ENCODE measurements around the gene C12orf42.
"Not testable (repeated sequence)": the region's sequence is repeated elsewhere in the genome, so short reads cannot be mapped to it uniquely, and the experiment has no call there.

The C12orf42 gene

DNA sequence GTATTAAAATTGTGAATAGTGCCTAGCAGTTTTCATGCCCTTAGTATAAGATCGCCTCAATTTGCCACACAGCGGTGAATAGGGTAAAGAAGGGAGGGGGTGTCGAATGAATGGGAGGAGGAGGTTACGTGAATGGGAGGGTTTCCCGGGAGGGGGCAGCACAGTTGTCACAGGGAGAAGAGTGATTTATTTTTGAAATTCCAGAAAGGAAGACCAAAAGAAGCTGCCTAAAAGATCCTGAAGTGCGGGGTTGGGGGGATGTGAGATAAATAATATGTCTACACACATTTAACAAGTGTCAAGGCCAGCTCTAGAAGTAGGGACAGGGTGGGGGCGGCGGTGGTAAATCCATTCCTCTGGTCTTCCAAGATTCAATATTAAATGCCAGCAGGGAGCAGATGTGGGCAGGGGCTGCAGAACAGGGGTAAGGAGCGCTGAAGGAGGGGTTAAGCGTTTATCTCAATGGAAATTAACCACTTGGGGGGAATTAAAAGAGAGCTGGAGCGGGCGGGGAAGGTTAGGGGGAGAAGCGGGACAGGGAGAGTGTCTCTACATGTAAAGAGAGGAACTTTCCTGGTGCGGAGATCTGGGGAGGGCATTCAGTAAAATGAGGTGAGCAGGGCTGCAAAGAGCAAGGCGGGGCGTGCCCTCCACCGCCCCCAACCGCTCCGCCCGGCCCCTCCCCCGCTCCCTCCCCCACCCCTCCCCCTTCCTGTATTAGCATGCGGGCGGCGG is 867 bp downstream of the C12orf42 start:
- no peak for DNase-seq

DNA sequence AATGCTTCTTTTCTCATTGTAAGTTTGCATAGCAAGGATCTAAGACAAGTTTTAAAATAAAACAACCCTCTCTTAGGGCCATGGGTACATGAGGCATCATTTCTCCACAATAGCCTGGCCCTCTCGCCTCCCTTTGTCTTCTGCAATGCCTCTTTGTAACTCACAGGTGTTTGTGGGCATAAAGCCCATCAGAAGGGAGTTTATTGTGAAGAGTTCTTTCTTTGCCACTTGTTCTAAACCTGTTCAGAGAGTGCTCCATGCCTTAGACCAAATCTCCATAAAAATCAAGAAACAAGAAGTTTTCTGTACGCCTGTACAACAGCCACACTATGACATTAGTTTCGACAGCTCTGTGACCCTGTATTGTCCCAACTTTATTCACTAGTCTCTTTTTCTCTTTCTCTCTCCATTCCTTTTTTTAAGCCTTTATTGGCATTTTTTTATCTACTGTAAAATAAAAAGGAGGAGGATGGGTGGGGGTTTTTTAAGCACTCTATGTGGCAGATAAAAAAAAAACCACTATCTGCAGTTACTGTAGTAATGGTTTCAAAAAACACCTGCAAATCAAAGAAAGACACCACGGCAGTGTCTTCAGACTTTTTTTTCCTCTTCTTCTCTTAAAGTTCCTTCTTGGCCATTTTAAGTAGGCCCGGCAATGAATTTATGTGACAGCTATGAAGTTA is 1.6 kb downstream of the C12orf42 start:
- DNase-seq = no peak

DNA sequence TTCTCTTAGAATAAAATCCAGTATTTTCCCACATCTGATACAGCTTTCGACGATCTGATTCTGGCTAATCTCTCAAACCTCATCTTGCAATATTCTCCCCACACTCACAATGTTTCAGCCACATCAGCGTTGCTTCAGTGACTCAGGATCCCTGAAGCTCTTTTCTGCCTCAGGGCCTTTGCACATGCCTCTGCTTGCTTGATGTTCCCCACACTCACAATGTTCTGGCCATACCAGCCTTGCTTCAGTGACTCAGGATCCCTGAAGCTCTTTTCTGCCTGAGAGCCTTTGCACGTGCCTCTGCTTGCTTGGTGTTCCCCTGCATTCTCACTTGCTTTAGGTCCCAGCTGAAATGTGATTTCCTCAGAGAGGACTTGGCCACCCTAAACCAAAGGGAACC is 2.6 kb downstream of the C12orf42 start:
- DNase-seq = no peak

DNA sequence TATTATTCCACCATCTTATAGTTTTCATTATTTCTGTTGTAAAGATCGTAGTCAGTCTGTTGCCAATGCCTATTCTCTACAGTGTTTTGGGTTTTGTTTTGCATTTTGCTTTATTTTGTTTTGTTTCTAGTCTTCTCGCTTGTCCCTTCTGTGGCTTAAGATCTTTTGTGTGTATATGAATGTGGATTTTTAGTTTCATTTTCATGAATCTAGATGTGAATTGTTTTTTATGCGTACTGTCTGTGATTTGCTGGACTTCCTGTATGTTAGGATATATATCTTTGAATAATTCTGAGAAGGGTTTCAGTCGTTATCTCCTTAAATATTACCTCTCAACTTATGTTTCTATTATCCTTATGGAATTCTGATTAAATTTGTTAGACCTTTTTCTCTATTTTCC is 13.4 kb downstream of the C12orf42 start:
- no peak for DNase-seq

DNA sequence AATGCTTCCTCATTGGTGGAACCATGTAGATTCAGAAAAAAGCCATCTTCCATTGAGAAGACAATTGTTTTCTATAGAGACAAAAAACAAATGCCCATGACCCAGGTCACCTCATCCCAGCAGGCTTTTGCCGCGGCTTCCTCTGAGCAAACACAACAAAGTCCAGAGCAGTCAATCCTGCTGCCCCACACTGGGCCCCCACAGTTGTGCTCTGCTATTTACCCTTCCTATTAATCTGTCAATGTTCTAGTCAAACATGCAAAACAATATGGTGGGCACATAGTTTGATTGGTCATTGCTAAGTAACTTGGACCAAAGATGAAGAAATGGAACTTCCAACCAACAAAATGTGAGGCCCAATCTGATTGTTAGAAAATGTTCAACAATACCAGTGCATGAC is 20.7 kb downstream of the C12orf42 start:
- DNase-seq = no peak

DNA sequence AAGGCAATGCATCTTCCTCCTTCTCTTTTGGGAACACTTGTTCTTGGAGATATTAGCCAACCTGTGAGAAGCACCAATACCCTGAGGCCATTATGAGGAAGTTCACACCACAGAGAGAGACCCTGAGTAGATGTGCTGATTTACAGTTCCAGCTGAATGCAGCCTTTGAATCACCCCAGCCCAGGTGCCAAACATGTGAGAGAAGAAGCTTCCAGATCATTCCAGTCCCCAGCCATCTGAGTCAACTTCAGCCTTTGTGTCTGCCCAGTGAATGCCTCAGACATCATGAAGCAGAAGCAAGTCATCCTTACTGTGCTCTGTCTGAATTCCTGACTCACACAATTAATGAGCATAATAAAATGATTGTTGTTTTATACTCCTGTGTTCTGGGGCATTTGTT is 25.1 kb downstream of the C12orf42 start:
- no peak for DNase-seq

DNA sequence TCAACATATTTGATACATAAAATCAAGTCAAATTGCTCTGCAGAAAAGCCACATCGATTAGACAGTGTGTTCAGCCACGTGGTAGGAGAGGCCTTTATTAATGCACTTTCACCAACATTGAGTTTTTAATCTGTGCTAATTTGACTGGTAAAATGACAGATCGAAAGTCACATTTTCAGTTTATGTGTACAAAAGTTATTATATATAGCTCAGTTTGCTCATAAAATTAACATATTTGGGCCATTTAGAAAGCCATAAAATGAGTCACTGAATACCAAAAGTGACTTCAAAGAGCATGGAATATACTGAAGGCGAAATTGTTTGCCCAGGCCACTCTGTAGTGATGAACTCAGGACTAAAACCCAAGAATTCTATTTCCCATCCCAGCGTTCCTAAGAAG is 26.0 kb downstream of the C12orf42 start:
- DNase-seq = no peak

DNA sequence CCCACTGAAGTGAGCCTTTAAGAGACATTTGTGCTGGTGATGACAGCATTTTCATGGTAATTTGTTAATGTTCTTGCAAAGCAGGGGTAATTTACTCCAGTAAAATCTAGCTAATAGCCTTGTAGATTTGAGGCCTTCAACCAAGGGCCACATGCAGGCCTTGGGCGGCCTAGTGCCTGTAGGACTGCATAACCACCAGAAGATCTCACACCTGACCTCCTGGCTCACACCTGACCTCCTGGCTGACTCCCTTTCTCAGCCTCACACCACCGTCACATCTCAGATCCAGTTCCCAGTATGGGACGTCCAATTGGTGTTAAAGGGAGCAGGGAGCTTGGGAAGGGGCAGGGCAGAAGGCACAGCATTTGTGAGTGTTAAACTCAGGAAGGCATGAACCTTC is 26.9 kb downstream of the C12orf42 start:
- DNase-seq = no peak

DNA sequence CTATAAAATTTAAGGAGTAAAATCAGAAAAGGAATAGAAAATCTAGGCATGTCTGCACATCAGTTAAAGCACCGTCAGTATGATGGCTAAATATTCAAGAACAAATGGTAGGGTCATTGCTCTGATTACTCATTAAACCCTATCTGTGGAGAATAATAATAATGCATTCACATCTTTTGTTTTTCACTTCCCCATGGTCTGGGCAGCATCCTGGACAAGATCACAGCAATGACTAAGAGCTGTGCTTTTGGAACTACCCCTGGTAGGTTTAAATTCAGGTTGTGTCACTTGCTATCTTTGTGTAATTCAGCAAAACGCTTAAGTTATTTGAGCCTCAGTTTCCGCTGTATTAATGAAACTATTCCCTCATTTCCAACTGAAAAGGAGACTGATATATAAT is 33.1 kb downstream of the C12orf42 start:
- DNase-seq = no peak

DNA sequence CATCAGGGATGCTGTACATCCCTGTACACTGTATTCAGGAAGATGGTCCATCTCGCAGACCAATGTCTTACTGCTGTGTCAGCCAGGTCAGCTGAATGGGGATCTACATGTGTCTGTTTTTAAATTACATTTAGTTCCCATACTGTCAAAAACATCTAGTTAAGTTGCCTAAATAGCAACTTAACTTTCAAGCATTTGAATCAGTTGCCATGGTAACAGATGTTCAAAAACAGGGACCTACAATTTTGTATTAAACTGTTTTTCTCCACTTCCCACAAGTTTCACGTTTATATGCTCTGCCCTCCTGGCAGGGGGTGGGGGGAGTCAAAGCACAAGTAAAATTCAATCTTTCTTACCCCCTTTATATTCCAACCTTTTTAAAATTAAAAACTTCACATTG is 38.3 kb downstream of the C12orf42 start:
- DNase-seq = no peak

DNA sequence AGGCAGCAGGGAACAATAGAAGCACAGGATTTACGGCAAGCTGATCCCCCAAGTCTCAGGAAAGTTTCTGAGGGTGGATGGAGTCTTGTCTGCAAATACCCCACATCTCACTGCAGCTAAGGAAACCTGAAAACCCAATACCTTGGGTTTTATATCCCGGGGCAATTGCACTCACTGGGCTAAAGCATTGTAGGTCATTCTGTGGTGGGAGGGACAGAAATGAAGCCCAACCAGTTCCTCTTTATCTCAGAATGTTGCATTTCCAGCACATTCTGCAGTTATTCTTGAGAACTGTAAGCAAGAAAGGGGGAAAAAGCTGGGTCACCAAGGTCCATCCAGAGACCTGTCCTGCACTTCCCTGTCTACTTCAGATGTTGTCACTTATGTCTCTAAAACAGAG is 39.8 kb downstream of the C12orf42 start:
- DNase-seq = no peak

DNA sequence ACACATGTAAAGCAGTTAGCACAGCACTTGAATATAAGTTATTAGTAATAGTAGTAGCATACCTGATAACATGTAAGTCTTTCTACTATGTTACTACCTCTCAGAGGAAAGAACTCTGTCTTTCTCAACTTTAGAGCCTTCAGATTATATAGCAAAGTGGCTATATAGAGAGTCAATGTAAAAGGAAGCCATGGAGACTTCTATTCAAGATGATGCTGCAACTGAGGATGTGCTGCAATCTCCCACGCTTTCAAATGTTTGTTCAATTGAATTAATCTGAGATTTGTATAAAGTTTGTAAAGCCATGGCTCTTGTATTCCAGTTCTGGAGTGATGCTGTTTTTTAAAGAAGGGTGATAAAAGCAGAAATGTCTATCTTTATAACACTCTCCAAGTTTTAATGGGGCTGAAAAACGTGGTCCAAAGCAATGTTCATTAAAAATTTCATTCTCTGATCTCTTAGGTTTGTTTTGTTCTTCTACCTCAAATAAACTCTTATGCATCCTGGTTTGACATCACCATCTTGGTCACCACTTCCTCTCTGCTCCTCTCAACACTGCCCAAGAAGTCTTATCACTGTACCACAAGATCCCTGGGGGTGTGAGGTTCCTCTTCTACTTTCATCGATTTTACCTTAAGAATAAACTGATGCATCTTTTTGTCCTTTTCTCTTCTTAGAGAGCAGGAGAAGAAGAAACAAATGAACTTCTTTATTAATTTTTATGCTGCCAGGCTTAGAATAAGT is 40.6 kb downstream of the C12orf42 start:
- no peak for DNase-seq

DNA sequence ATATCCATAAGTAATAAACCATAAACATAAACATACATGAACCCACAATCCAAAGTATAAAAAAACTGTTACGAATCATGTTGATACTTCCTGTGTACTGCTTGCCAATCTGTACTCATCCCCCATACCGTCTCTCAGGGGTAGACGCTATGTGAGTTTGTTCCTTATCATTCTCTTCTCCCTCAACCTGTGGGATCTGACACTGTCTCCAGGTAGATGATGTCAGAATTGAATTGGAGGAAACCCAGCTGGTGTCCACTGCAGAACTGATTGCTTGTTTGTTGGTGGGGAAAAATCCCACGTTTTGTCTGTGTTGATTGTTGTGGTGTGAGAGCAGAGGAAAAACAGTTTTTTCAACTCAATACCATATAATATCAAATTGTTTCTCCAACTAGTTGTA is 50.8 kb downstream of the C12orf42 start:
- DNase-seq = no peak

DNA sequence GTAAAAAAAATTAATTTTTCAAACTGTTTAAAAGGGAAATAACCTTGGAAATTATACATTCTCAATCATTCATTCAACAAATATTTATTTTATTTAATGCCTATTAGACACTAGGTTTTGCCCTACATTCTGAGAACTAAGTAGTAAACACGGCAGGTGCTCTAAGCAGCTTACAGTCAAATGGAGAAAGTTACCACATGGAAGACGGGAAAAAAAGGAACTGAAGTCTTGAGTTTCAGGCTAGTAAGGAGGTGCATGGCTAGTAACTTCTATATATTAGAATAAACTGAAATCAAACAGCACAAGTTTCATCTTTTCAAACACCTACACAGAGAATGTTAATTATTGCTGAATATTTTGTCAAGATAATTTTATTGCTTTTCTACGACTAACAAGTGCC is 52.9 kb downstream of the C12orf42 start:
- DNase-seq = no peak

DNA sequence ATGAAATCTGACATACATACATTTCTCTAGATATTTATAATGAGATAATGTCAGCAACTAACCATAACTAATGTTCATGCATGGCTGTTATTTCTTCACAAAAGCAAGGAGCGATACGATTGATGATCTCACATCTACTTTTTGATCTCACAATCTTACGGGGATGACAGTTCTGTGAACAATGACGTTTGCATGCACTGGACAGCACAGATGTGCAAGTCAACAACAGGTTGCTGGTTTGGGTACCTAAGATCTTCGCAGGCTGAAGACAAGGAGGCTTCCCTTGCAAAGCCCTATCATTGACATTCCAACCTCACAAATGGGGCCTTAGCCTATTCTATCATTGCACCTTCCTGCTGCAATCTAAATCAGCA is 53.6 kb downstream of the C12orf42 start:
- no peak for DNase-seq

DNA sequence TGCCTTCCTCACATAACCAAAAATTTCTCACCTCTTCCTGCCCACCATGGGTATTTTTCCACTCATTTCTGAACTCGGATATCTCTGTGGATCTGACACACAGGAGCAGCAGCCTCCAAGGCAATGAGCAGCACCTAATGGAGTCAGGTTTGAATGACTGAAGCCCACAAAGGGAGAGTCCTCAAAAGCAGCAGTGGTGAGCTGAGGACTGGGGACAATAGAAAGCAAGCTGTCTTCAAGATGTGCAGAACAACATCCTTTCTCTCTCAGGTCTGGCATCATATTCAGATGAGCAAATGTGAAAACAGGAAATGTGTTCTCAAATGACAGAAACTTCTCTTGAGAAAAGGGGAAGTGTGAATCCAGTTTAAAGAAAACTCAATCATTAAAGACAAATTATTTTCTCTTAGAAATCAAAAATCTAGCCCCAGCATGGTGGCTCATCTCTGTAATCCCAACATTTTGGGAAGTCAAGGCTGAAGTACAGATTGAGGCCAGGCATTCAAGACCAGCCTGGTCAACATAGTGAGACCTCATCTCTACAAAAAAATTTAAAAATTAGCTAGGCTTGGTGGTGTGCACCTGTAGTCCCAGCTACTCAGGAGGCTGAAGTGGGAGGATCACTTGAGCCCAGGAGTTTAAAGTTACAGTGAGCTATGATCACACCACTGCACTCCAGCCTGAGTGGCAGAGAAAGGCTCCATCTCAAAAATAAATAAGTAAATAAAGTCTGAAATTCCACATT is 54.2 kb downstream of the C12orf42 start:
- no peak for DNase-seq

DNA sequence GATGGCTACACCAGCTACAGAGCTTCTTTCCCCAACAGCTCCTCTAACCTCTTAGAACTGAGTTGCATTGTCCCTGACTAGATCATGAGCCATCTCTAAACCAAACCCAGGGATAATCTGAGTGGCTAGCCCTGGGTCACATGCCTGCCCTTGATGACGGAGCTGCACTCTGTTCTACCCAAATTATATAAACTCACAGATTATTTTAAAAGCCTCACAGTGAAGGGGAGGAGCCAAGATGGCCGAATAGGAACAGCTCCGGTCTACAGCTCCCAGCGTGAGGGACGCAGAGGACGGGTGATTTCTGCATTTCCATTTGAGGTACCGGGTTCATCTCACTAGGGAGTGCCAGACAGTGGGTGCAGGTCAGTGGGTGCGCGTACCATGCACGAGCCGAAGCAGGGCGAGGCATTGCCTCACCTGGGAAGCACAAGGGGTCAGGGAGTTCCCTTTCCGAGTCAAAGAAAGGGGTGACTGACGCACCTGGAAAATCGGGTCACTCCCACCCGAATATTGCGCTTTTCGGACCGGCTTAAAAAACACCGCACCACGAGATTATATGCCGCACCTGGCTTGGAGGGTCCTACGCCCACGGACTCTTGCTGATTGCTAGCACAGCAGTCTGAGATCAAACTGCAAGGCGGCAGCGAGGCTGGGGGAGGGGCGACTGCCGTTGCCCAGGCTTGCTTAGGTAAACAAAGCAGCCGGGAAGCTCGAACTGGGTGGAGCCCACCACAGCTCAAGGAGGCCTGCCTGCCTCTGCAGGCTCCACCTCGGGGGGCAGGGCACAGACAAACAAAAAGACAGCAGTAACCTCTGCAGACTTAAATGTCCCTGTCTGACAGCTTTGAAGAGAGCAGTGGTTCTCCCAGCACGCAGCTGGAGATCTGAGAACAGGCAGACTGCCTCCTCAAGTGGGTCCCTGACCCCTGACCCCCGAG is 61.3 kb downstream of the C12orf42 start:
- not testable (repeated sequence) for DNase-seq

DNA sequence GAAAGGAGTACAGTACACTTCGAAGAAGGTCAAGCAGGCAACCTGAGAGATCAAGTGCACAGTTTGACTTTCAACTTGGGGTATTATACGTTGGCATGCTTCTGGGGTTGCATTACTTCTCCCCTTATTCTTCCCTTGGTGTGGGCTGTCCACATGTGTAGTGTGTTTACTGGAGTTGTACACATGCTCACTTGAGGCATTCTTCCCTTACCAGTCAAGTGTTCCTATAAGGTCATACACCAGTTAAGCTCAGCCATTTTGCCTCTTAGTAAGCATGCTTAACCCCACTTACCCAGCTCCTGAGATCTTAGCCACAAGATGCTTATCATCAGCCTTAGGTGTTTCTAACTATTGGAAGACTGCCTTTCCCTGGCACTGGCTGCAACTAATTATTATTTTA is 63.8 kb downstream of the C12orf42 start:
- no peak for DNase-seq

DNA sequence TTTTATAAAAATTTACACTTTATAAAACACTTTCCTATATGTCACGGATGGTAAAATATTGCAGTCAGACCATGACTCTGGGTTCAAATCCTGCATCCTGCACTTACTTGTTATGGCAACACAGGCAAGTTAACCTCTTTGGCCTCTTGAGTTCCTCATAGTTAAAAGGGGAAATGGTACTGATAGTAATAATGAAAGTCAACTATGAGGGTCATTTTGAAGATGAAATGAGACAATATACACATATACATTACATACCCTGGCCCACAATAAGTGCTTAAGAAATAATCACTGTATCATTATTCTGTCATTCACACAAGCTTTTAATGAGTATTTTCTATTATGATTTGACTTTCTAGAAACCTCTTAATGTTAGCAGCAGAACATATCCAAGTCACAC is 64.4 kb downstream of the C12orf42 start:
- DNase-seq = no peak

DNA sequence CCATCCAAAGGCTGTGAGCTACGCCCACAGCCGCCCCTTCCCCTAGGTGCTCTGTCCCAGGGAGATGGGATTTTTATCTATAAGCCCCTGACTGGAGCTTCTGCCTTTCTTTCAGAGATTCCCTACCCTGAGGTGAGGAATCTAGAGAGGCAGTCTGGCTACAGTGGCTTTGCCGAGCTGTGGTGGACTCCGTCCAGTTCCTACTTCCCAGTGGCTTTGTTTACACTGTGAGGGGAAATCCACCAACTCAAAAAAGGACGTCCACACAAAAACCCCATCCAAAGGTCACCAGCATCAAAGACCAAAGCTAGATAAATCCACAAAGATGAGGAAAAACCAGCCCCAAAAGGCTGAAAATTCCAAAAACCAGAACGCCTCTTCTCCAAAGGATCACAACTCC is 70.1 kb downstream of the C12orf42 start:
- DNase-seq = not testable (repeated sequence)

DNA sequence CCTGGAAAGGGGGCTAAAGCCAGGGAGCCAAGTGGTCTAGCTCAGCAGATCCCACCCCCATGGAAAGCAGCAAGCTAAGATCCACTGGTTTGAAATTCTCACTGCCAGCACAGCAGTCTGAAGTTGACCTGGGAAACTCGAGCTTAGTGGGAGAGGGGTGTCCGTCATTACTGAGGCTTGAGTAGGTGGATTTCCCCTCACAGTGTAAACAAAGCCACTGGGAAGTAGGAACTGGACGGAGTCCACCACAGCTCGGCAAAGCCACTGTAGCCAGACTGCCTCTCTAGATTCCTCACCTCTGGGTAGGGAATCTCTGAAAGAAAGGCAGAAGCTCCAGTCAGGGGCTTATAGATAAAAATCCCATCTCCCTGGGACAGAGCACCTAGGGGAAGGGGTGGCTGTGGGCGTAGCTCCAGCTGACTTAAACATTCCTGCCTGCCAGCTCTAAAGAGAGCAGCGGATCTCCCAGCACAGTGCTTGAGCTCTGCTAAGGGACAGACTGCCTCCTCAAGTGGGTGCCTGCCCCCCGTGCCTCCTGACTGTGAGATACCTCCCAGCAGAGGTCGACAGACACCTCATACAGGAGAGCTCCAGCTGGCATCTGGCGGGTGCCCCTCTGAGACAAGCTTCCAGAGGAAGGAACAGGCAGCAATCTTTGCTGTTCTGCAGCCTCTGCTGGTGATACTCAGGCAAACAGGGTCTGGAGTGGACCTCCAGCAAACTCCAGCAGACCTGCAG is 70.8 kb downstream of the C12orf42 start:
- DNase-seq = not testable (repeated sequence)

DNA sequence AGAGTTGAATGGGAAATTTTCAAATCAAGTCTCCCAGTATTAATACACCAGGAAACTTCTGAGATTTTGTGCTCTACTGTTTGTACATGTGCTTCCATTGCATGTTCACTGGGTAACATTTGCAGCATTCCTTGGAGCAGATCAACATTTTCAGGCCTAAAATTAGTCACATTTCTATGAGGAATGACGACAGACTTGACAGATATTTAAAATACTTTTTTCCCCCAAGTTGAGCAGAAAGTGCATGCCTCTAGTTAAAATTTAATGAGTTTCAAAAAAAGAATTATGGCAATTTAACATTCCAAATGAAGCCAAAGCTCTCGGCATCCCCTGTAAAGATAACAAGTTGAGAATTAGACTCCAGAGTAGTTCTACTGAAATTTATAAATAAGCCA is 72.3 kb downstream of the C12orf42 start:
- no peak for DNase-seq

Data from NCI-H446 treated with DMSO at 0.1 percent for 48 hours (cell line).